Cardiac muscle cell (in vitro differentiated cells and primary cell): ENCODE measurements around the gene GPATCH3. TPM values are rescaled to one million over a fixed set of nuclear protein-coding genes. Genes with fewer than 3 reads are reported as not detected.
"Not testable (repeated sequence)": the region's sequence is repeated elsewhere in the genome, so short reads cannot be mapped to it uniquely, and the experiment has no call there.

Source experiments
- DNase-seq, 2 donors: peaks; one replicate each; pipeline versions ENCODE4 v3.0.0 to v3.0.0-alpha.2; 2010 to 2017; ENCODE audit warnings: low read depth in 1 of 2, low spot score in 1 of 2
- H3K27ac ChIP-seq: fragments of 200-600 bp; sonication (generic); 2 replicates; pipeline ENCODE4 v1.5.1; 2016
- H3K27me3 ChIP-seq: fragments of 200-600 bp; sonication (generic); 2 replicates; pipeline ENCODE4 v1.6.0; 2016; ENCODE audit warnings: control low read depth
- H3K36me3 ChIP-seq: fragments of 200-600 bp; sonication (generic); 2 replicates; pipeline ENCODE4 v1.5.1; 2016; ENCODE audit warnings: control low read depth
- H3K4me1 ChIP-seq: fragments of 200-600 bp; sonication (generic); 2 replicates; pipeline ENCODE4 v1.8.1; 2017; ENCODE audit warnings: low read depth, mild to moderate bottlenecking, mixed run types
- H3K4me3 ChIP-seq: fragments of 200-600 bp; sonication (generic); 2 replicates; pipeline ENCODE4 v1.5.1; 2016; ENCODE audit warnings: mild to moderate bottlenecking
- H3K9me3 ChIP-seq: fragments of 200-600 bp; sonication (generic); 2 replicates; pipeline ENCODE4 v1.5.1; 2017; ENCODE audit warnings: low read depth, mild to moderate bottlenecking, control low read depth
- polyA plus RNA-seq: library from polyadenylated mRNA; unstranded; fragments of >200 nt; fragmentation: Nextera tagmentation; extraction: Ambion mirVana; gene quantifications from 2 replicates; pipeline ENCODE4 v1.2.1, GENCODE V29; 2016
- total RNA-seq: library from RNA; depleted of rRNA; stranded (reverse); fragments of >200 nt; gene quantifications from 2 replicates; pipeline ENCODE4 v1.2.3, GENCODE V29; 2016
- TF ChIP-seq, protein P1 (sequence below): IDR thresholded peaks from 2 replicates; pipeline ENCODE4 v1.5.1; 2012; ENCODE audit warnings: low read depth, mild to moderate bottlenecking, low read length

Gene GPATCH3
- total and polyA plus RNA-seq, 2 experiments from 2014 or later: 16.1 TPM

GRCh38 chr1:26874896-26875295 lies 25.4 kb downstream of the GPATCH3 start:
- Histone ChIP-seq H3K27me3 (no peaks in the 10 kb centered on the region), H3K9me3 (no peaks in the 10 kb centered on the region), H3K27ac (no peak overlapping the region), H3K36me3 (peaks cover 10% of the 10 kb centered on the region), H3K4me1 (no peaks in the 10 kb centered on the region), H3K4me3 (no peak overlapping the region)
- DNase-seq: no peak
- TF ChIP-seq, protein P1, sequence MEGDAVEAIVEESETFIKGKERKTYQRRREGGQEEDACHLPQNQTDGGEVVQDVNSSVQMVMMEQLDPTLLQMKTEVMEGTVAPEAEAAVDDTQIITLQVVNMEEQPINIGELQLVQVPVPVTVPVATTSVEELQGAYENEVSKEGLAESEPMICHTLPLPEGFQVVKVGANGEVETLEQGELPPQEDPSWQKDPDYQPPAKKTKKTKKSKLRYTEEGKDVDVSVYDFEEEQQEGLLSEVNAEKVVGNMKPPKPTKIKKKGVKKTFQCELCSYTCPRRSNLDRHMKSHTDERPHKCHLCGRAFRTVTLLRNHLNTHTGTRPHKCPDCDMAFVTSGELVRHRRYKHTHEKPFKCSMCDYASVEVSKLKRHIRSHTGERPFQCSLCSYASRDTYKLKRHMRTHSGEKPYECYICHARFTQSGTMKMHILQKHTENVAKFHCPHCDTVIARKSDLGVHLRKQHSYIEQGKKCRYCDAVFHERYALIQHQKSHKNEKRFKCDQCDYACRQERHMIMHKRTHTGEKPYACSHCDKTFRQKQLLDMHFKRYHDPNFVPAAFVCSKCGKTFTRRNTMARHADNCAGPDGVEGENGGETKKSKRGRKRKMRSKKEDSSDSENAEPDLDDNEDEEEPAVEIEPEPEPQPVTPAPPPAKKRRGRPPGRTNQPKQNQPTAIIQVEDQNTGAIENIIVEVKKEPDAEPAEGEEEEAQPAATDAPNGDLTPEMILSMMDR: no peak

DNA sequence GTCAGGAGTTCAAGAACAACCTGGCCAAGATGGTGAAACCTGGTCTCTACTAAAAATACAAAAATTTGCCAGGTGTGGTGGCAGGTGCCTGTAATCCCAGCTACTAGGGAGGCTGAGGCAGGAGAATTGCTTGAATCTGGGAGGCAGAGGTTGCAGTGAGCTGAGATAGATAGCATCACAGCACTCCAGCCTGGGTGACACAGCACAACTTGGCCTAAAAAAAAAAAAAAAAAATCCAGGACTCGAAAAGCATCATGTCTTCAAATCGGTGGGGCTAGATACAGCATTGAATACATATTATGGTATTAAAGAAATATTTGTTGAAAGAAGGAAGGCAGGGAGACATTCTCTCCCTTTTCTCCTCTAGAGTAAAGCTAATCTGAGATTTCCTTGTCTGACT lies 27.2 kb downstream of the GPATCH3 start:
- not testable (repeated sequence) for H3K36me3 ChIP-seq, H3K4me1 ChIP-seq, H3K27ac ChIP-seq, DNase-seq, H3K4me3 ChIP-seq, H3K27me3 ChIP-seq, H3K9me3 ChIP-seq

- Histone ChIP-seq H3K9me3 (no peaks in the 10 kb centered on the region), H3K4me1 (no peaks in the 10 kb centered on the region), H3K36me3 (no peaks in the 10 kb centered on the region), H3K27me3 (no peaks in the 10 kb centered on the region), H3K4me3 (peak overlapping the region; percentile 50), H3K27ac (peak overlapping the region; percentile 42)
- DNase-seq: peak; percentile 98 to 99
- TF ChIP-seq, protein P1: peak; percentile 11
Observed at GRCh38 chr1:26864610-26865480, 35.4 kb downstream of the GPATCH3 start.

- Histone ChIP-seq H3K27me3 (no peaks in the 10 kb centered on the region), H3K36me3 (no peaks in the 10 kb centered on the region), H3K27ac (no peak overlapping the region), H3K4me1 (no peaks in the 10 kb centered on the region), H3K4me3 (no peak overlapping the region), H3K9me3 (no peaks in the 10 kb centered on the region)
- DNase-seq: no peak
- TF ChIP-seq, protein P1: no peak
Observed at GRCh38 chr1:26863685-26864077, 36.6 kb downstream of the GPATCH3 start.

DNA sequence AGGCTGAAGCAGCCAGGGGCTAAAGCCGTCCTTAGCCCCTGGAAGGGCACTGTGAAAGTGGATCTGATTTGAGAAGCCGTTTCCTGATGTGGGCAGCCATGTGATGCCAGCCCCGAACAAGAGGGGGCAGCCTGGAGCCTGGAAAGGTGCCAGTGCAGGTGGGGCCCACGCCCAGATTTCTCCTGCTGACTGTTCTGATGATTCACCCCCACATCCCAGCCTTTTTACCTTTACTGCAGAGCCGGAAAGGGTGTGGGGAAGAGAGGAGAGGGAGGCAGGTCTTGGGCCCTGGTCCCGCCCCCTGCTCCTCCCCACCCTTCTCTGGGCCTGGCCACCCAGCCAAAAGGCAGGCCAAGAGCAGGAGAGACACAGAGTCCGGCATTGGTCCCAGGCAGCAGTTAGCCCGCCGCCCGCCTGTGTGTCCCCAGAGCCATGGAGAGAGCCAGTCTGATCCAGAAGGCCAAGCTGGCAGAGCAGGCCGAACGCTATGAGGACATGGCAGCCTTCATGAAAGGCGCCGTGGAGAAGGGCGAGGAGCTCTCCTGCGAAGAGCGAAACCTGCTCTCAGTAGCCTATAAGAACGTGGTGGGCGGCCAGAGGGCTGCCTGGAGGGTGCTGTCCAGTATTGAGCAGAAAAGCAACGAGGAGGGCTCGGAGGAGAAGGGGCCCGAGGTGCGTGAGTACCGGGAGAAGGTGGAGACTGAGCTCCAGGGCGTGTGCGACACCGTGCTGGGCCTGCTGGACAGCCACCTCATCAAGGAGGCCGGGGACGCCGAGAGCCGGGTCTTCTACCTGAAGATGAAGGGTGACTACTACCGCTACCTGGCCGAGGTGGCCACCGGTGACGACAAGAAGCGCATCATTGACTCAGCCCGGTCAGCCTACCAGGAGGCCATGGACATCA lies 37.2 kb downstream of the GPATCH3 start, which contains the start of gene SFN:
Gene SFN, plus strand, starts transcription at position 369 of the 904 bp plus-strand sequence. Its CDS starts 64 bp downstream, at position 433.
- H3K36me3 ChIP-seq: no peaks in the 10 kb centered on the region
- H3K9me3 ChIP-seq: no peaks in the 10 kb centered on the region
- no peak within 1 kb of the TSS for H3K4me3 ChIP-seq
- H3K27ac ChIP-seq: no peak within 1 kb of the TSS
- no peaks in the 10 kb centered on the region for H3K27me3 ChIP-seq
- TF ChIP-seq, protein P1: peak; percentile 20
- no peak for DNase-seq
- no peaks in the 10 kb centered on the region for H3K4me1 ChIP-seq
